HG03196 (cell line): Measurements from ENCODE around the gene ZNF343.
"Not testable (repeated sequence)": the region's sequence is repeated elsewhere in the genome, so short reads cannot be mapped to it uniquely, and the experiment has no call there.

Experiments
- ATAC-seq: cut with Tn5 transposase; IDR thresholded peaks from one replicate; pipeline ENCODE4 v1.9.1; 2021; ENCODE audit not compliant: unreplicated experiment

ZNF343 gene

DNA sequence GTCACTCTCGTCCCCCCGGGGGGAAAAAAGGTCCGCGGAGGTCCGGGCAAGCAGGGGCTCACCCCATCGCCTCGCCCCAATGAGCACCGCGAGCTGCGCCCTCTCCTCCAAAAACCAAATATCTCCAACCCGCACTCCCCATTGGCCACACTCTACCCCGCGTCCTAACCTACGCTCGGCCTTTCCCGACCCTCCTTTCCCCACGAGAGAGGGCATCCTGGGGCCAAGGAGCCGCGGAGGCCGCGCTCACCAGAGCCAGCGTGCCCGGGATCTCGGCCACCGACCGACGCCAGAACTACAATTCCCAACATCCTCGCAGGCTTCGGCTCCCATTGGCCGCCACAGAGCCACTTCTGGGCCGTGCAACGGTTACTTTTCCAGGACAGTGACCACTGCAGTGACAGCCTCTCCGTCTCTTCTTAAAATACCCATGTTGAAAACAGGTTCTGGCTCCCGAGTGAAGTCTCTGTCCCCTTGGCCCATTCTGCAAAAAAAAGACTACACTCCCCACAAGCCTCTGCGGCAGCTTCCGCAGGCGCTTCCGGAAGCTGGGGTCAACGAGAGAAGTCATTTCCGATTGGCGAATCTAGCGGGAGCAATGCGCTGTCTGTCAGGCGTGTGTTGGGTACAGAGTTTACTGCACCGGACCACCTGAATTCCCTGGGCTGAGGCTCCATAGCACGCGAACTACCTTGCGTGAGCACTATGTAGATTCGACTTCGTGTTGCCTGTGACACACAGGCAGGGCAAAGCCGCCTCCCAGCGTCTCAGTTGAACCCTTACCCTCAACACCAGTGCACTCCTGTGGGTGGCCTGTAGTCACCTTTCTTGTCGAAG lies at the start of gene ZNF343:
Gene ZNF343 (minus strand): TSS at position 285 of the 837 bp plus-strand sequence. CDS start 15,020 bp downstream, outside the sequence.
- peak; percentile 93 for ATAC-seq

DNA sequence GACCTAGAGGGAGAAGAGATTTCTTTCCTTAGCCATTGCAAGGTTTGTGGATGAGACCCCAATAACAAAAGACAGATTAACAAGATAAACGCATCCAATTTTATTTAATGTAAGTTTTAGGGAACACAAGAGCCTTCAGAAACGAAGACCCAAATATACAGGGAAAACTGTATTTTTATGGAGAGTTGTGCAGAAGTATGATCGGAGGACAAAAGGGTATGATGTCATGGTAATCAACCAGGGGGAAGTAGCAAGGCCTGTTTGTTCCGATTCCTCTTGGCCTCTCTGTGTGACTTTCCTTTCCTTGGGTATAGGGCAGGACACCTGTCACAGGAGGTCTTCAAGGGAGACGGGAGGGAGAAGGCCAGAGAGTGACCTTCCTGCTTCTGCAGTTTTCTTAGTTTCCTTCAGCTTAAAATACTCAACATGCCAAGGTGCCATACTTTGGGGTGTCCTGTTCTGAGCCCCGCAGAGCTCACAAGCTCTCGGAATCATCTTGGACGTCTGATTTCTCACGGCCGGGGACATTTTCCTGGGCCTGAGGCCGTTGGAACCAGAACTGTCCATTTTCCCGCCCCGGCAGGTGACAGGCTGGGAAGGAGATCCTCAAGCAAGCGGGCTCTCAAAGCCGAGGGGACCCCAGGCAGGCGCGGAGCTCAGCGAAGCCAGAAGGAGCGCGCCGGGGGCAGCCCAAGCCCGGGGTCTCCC lies 49.3 kb upstream of the ZNF343 start:
- no peak for ATAC-seq

DNA sequence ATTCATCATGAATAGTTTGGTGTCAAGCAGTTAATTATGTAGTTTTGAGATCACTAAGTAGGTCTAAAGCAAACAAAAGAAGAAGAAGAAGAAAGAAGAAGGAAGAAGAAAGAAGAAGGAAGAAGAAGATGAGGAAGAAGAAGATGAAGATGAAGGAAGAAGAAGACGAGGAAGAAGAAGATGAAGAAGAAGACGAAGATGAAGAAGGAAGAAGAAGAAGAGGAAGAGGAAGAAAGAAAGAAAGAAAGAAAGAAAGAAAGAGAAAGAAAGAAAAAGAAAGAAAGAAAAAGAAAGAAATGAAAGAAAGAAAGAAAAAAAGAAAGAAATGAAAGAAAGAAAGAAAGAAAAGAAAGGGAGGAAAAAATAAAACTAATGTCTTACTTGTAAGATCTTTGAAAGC lies 36.9 kb upstream of the ZNF343 start:
- ATAC-seq, result no peak

DNA sequence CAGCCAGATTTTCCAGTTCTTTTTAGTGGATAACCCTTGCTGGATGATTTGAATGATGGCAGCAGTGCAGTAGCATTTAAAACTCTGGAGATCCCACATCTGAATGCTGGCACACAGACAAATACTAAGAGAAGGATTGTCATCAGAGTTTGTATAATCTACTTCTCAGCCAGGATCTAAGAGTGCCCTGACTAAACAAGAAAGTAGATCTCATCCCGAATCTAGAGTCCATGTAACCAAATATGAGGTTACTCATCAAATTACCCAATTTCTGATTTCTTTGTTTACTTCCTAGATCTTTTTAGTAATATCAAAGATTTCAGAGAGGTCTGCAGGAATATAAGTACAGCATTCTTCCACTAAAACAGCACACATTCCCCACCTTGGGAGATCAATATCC lies 35.5 kb upstream of the ZNF343 start:
- no peak for ATAC-seq

DNA sequence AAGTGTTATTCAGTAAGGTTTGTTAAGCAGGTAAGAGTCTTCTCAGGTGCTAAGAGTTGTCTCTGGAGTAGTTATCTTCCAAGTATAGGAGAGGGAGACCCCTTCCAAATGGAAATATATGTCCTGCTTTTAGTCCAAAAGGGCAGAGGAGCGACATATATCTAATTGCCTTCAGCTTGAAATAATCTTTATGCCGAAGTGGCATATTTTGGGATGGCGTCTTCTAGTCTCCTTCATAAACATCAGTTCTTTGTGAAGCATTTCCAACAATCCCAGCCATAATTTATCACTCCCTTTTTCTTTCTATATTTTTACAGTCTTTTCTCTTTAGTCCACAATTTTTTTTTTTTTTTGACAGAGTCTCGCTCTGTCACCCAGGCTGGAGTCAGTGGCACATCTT lies 33.6 kb upstream of the ZNF343 start:
- no peak for ATAC-seq

DNA sequence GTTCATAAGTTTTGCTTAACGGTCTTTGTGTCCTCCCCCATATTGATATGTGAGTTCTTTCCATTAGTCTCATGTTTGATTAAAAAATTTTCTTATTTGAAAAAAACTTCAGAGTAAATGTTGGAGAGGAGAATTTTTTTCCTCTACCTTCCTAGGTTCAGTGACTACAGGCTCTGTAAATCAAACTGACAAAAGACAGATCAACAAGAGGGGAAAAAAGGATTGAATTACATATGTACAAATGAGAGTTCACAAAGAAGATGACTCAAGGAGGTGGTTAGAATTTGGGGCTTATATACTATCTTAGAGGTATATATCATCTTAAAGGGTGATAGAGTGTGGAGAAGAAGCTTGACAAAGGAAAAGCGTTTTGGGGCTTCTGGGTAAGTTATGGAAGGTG lies 33.2 kb upstream of the ZNF343 start:
- no peak for ATAC-seq

DNA sequence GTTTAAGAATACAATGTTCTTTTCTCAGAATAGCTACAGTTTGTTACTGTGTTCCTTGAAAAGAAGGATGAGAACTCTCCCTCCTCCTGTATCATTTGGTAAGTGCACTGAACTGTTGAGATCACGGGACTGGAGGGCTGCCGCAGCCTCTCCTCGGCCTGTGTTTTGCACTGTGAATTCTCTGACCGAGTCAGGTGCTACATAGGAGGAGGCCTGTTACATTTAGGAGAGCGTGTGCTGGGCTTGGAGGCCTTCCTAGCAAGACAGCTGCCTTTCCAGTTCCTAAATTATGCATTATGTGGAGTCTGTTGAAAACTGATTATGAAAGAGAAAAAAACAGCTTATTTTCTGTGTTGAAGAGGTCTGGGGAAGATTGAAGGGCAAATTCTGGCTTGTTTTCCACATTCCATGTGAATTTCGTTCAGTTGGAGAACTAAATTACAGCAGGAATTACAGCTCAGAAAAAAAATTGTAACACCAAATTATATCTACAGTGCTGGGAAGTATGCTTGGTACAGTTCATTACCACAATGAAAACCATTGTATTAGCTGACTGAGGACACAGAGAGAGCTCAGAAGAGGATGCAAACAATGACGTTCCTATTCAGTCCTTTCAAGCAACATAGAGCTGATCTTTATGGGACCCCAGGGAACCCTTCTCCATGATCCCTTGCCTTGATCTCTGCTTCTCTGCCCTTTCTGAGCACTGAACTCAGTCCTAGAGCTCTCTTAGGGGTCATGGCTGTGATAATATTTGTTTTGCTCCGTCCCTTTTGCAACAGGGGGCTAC lies 30.4 kb upstream of the ZNF343 start:
- no peak for ATAC-seq

DNA sequence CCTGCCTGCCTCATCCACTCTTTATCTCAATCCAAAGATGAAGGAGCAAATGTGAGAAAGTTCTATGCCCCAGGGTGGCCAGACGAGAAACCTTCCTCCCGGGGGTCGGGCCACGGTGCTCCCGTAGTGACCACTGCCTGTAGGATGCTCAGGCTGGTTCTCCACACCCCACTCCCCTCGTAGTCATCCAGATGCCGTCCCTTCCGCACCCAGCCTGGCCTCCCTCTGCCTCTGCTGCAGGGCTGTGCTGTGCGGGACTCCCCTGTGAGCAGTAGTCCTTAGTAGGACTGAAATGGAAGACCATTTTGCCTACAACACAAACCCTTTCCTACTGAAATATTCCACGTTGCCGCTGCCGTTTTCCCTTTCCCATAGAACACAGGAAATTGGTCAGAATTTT lies 29.6 kb upstream of the ZNF343 start:
- ATAC-seq, result no peak

DNA sequence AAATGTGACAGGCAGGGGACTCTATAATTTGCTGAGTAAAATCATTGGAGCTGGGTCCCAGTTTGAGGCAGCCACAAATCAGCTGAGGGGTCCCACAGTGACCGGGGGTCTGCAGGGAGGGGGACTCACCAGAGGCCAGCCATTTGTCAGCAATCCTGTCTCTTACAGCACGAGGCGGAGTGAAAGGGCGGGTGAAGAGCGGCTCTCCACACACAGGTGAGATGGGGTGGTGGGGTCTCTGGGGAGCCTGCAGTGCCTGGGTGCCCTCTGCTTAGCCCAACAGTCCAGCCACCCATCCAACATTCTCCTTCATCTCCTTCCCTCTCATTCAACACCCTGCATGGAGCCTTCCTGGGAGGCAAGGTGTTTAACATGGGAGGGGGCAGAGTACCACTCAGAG lies 28.4 kb upstream of the ZNF343 start:
- ATAC-seq, result no peak

DNA sequence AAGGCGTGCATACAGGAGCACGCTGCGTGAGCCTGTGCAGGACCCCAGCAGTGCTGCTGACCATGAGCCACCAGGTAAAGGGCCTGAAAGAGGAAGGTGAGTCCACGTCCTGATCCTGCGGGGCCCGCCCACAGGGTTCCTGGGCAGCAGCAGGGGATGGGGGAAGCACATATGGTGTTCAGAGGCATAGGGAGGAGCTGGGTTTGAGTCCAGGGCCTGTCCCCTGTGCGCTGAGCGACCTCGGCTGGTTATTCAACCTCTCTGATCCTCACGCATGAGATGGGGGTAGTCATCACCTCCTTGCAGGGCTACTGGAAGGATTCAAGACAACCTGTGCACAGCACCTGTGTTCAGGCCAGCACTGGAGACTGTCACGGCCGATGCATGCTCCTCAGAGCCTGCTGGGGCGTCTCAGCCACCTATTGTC lies 27.9 kb upstream of the ZNF343 start, which contains the start of gene TMC2:
Gene TMC2 (plus strand): TSS at position 14 of the 427 bp plus-strand sequence. CDS start 49 bp downstream, at position 63.
- ATAC-seq, result no peak

DNA sequence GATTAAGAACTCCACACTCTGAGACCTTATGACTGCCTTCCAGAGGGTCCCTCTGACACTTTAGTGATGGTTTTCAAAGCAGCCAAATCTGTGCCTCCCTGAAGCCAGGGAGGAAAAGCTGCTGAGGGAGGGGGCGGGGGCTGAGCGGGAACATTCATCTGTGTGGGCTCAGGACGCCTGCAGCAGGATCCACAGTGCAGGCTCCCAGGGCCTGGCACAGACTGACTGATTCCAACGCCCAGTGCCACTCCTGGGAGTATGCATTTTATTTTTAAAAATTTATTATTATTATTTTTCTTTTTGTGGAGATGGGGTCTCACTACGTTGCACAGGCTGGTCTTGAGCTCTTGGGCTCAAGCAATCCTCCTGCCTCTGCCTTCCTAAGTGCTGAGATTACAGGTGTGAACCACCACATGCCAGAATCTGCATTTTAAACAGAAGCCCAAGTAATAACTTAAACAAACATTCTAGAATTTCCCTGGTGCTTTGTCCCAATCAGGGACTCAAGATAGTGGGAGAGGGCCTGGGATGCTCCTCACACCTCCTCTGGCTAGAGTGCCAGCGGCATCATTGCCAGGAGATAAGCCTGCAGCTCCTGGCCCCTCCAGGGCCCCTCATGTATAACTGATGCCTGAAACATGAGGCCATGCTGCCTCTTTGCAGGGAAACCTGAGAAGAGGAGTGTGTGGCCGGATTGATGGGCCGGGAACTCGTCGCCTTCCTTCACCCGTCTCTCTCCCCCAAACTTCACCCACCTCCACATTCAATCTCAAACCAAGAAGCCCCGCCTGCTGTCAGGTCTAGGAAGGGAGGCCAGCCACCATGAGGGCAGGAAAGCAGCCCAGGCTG lies 27.2 kb upstream of the ZNF343 start:
- no peak for ATAC-seq

DNA sequence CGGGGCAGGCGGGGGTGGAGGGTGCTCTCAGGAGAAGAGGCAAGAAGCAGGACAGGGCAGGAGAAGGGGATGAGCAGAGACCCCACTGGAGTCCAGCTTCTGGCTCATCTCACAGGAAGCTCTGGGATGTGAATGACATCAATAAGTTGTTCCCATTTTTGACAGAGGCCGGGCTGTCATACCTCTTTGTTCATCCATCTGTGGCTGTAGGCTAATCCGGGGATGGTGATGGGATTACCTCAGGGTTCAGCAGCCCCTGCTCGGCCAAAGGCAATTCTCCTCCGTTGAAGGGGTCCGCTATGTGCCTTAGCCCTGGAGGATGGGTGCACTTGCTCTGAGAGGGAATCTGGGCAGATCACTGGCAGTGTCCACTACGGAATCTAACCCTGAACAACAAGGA lies 24.4 kb upstream of the ZNF343 start:
- ATAC-seq, result no peak

DNA sequence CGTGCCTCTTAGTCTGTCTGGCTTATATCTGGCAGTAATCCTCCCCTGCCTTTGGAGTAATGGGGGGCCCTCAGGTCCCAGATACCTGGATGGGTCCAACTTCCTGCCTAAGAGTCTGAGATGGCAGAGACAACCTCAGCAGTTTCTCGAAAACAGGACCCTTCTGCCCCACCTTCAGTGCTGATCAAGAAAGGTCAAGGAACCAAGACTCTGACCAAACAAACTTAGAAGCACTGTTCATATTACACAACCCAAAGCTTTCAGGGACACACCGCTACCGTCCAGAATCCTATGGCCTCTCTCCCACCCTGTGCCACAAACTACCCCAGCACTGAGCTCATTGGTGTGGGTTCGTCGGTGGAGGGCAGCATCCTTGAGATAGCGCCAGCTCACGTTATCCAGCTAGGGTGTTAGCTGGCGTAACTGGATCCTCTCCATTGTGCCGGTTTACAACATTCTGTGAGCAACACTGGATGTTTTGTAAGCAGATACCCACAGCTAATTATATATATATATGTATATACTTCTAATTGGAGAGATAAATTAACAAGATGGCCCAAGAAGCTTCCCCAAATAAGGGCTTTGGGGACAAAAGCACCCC lies 20.1 kb upstream of the ZNF343 start:
- no peak for ATAC-seq

DNA sequence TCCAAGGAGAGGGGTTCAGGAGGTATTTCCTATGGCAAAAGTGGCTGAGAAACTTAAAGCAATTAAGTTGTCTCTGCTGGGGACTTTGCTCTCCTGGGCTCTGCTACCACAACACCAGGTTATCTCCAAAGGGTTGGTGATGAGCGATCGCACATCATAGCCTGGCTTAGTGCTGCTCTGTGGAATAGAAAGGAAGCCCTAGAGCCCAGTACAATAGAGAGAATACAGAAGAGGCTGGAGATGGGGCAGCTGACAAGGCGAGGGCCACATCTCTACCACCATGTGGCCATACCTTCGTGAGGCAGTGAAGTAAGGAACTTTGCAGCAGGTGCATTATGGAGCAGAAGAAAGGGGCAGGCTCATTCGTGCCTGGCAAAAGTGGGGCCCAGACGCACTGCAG lies 19.0 kb upstream of the ZNF343 start:
- ATAC-seq, result no peak

DNA sequence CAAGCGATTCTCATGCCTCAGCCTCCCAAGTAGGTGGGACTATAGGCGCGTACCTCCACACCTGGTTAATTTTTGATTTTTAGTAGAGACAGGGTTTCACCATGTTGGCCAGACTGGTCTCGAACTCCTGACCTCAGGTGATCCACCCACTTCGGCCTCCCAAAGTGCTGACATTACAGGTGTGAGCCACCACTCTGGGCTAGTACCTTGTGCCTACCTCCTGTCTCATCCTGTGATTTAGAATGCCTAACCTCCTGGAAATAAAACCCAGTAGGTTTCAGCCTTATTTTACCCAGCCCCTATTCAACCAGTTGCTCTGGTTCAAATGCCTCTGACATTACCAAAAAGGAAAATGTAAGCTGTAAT lies 17.5 kb upstream of the ZNF343 start:
- not testable (repeated sequence) for ATAC-seq

DNA sequence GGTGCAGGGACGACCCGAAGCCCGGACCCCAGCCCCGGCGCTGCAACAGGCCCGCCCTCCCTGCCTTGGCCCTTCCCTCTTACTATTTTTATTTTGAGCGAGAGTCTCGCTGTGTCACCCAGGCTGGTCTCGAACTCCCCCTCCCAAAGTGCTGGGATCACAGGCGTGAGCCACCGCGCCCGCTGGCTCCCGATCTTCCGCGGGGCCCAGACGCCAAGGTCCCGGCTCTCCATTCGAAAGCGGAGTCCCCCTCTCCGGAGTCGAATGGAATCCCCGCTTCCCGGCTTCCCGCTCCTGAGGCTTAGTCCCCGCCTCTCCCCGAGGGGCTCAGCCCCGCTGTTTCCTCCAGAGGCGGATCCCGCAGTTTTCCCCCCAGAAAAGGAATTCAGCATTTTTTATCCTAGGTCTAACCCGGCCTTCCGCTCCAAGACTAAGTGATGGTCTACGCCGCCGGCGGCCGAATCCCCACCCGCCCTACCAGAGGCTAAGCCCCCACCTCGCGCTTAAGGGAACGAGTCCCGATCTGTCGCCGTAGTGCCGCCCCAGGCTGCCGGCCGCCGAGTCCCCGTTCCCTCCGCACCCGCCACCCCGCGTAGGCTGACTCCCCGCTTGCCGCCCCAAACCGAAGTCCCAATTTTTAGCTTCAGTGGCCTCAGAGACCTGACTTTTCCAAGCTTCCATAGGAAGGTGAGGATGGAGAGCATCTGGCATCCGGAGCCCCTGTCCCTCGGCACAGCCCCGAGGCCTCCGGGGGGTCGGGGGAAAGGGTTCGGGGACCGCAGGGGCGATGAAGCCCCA lies 16.2 kb upstream of the ZNF343 start:
- ATAC-seq, result no peak

DNA sequence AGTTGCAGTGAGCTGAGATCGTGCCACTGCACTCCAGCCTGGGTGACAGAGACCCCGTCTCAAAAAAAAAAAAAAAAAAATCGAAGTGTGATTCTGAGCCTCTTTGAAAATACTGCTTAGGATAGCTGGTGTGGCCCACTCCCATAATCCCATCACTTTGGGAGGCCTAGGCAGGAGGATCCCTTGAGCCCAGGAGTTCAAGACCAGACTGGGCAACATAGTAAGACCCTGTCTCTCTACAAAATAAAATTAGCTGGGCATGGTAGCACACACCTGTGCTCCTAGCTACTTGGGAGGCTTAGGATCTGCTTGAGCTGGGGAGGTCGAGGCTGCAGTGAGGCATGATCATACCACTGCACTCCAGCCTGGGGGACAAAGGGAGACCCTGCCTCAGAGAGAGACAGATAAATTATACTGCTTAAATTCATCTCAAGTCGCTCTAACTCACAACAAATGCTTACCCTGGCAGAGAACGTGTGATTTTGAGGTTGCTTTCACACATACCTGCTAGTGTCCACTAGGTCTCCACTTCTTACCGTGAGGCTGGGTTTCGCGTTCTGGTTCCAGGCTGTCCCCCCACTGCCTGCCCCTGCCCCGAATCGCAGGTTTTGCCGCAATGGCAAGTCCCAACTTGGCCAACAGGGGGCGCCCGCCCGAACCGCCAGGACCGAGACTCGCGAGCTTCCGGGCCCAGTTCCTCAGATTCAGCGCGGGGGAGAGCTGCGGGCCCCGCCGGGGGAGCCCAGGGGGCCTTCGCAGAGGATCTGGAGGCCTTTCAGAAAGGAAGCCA lies 15.4 kb upstream of the ZNF343 start:
- ATAC-seq, result peak; percentile 70

DNA sequence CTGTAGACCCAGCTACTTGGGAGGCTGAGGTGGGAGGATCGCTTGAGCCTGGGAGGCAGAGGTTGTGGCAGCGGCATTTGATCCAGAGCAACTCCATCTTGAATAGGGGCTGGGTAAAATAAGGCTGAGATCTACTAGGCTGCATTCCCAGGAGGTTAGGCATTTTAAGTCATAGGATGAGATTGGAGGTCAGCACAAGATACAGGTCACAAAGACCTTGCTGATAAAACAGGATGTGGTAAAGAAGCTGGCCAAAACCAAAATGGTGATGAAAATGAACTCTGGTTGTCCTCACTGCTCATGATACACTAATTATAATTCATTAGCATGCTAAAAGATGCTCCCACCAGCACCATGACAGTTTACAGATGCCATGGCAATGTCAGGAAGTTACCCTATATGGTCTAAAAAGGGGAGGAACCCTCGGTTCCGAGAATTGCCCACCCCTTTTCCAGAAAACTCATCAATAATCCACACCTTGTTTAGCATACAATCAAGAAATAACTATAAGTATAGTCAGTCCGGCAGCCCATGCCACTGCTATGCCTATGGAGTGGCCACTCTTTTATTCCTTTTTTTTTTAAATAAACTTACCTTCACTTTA lies 14.2 kb upstream of the ZNF343 start:
- not testable (repeated sequence) for ATAC-seq
